Prostate gland (tissue), 2 donors: Measurements from ENCODE around the gene BRPF1. TPM values are rescaled to one million over a fixed set of nuclear protein-coding genes. Genes with fewer than 3 reads are reported as not detected.
"Not testable (repeated sequence)": the region's sequence is repeated elsewhere in the genome, so short reads cannot be mapped to it uniquely, and the experiment has no call there.

Source experiments
- DNase-seq: peaks from one replicate; pipeline ENCODE4 v3.0.0-alpha.2; 2019; ENCODE audit warnings: low spot score
- H3K27ac ChIP-seq, 2 donors: fragments of 200-600 bp; sonication (generic); 2 replicates each; pipeline ENCODE4 v1.5.1; 2017 to 2019
- H3K27me3 ChIP-seq: fragments of 200-600 bp; sonication (generic); replicated peaks from 2 replicates; pipeline ENCODE4 v1.5.1; 2019; ENCODE audit not compliant: insufficient read depth
- H3K36me3 ChIP-seq, 2 donors: fragments of 200-600 bp; sonication (generic); 1 replicate in 1 of 2; 2 replicates in 1 of 2; pipeline versions ENCODE4 v1.5.1 to v1.8.1; 2017 to 2019
- H3K4me1 ChIP-seq: fragments of 200-600 bp; sonication (generic); replicated peaks from 2 replicates; pipeline ENCODE4 v1.5.1; 2019
- H3K4me3 ChIP-seq, 2 donors: fragments of 200-600 bp; sonication (generic); 2 replicates each; pipeline ENCODE4 v1.5.1; 2017 to 2019
- H3K9me3 ChIP-seq: fragments of 200-600 bp; sonication (generic); 2 replicates; pipeline ENCODE4 v1.5.1; 2017
- POLR2A ChIP-seq: fragments of 450-650 bp; IDR thresholded peaks from one replicate; pipeline ENCODE4 v1.6.1; 2016; ENCODE audit warnings: antibody characterized with exemption, mild to moderate bottlenecking
- POLR2AphosphoS5 ChIP-seq: sonication (generic); formaldehyde crosslinking; IDR thresholded peaks from one replicate; pipeline ENCODE4 v1.6.1; 2017; ENCODE audit warnings: antibody characterized with exemption
- WGBS: methylation state at CpG from one replicate; pipeline ENCODE4 v1.1.5; 2018; 5-methylcytosine and 5-hydroxymethylcytosine counted together
- intact Hi-C: fragments of 100-400 bp; cut with DNase I; formaldehyde crosslinking; loops from one replicate; pipeline ENCODE4 v1.14.2; 2022
- total RNA-seq, 2 donors: library from RNA; depleted of rRNA; stranded (reverse); fragments of >200 nt; gene quantifications; one replicate each; pipeline ENCODE4 v1.1.0, GENCODE V29; 2016
- TF ChIP-seq, protein P1 (sequence below), 4 experiments: fragments of 200-600 bp in 2 of 4; fragments of 450-650 bp in 2 of 4; sonication (generic) in 2 of 4; IDR thresholded peaks; 1 replicate in 3 of 4; 2 replicates in 1 of 4; pipeline ENCODE4 v1.5.1; 2016 to 2019; ENCODE audit warnings: antibody characterized with exemption in 4 of 4, mild to moderate bottlenecking in 2 of 4, moderate library complexity in 2 of 4

Gene BRPF1
- total RNA-seq, 2 donors from 2014 or later, result 14.2 to 43.5 TPM

DNA sequence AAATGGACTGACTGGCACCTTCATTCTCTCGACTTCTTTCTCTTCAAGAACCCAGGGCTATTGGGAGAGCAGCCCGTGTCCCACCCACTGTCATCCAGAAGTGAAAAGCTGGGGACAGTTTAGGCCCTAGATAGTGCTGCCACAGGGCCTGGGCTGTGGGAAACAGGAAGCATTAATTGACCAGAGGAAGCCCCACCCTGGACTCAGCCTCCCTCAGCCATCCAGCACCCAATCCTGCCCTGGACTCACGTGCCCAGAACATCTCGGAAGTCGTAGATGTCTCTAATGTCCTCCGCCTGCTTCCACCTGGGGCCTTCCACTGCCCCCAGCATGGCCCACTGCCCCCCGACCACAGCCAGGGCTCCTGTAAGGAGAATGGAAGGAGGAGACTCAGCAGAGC, 35.9 kb downstream of the BRPF1 start:
- Histone ChIP-seq H3K9me3 (no peaks in the 10 kb centered on the region), H3K4me3 (no peak overlapping the region), H3K27ac (no peak overlapping the region), H3K27me3 (no peaks in the 10 kb centered on the region), H3K4me1 (peaks cover 8% of the 10 kb centered on the region), H3K36me3 (no peaks in the 10 kb centered on the region)
- DNase-seq, result no peak
- TF ChIP-seq POLR2A, result no peak
- WGBS, result 67% methylated on average over 7 of the region's 7 CpGs
- intact Hi-C loops, result no loop called here

DNA sequence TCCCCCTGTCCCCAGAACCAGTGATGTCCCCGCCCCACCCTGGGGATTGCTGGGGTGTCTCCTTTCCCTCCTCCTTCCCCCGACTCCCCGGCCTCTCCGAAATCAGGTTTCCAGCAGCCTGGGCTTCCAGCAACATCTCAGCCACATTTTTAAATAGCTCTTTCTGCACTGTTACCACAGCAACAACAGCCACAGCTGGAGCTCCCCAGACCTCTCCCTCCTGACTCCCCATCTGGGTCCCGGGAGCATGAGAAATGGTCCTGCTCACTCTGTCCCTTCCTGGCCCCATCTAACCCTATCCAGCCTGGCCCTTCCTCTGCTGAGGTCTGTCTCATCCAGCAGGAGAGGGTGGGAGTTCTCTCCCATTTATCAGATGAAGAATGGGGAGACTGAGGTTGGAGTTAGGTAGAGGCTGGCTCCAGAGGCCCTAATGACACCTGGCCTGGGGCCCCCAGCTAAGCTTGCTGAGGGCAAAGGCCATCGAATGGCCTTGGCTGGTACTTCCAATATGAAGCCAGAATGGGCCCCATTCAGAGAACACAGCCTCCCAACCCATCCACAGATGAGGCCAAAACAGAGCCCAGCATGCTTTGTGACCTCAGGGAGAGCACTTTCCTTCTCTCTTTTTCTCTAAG, 36.7 kb downstream of the BRPF1 start:
- 58% methylated on average over 6 of the region's 6 CpGs for WGBS
- Histone ChIP-seq H3K27me3 (no peaks in the 10 kb centered on the region), H3K4me3 (peak overlapping the region in 1 of 2 donors; percentile 75), H3K4me1 (peaks cover 8% of the 10 kb centered on the region), H3K27ac (peak overlapping the region; percentile 91 to 96), H3K9me3 (no peaks in the 10 kb centered on the region), H3K36me3 (no peaks in the 10 kb centered on the region)
- TF ChIP-seq, protein P1, sequence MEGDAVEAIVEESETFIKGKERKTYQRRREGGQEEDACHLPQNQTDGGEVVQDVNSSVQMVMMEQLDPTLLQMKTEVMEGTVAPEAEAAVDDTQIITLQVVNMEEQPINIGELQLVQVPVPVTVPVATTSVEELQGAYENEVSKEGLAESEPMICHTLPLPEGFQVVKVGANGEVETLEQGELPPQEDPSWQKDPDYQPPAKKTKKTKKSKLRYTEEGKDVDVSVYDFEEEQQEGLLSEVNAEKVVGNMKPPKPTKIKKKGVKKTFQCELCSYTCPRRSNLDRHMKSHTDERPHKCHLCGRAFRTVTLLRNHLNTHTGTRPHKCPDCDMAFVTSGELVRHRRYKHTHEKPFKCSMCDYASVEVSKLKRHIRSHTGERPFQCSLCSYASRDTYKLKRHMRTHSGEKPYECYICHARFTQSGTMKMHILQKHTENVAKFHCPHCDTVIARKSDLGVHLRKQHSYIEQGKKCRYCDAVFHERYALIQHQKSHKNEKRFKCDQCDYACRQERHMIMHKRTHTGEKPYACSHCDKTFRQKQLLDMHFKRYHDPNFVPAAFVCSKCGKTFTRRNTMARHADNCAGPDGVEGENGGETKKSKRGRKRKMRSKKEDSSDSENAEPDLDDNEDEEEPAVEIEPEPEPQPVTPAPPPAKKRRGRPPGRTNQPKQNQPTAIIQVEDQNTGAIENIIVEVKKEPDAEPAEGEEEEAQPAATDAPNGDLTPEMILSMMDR (IDR thresholded peaks at IDR 0.05), result no peak
- TF ChIP-seq POLR2A (no peak), POLR2AphosphoS5 (no peak)
- intact Hi-C loops, result no loop called here
- DNase-seq, result no peak

DNA sequence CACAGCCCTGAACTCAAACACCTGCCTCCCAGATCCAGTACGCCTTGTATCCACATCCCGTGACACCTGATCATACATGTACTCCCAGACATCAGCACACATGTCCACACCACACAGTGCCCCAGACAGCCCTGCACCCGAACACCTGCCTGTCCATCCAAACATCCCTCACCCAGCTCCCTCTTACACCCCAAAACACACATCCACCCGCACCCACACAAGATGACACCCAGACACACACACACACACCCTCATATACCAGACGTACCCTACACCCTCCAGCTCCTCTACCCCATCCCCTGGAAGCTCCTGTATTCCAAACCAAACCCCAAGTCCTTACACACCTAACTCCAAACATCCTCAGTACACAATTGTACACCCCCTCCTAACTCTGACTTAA, 37.5 kb downstream of the BRPF1 start:
- 43% methylated on average over 5 of the region's 5 CpGs for WGBS
- H3K4me3 ChIP-seq, result peak overlapping the region; percentile 68 to 75

GRCh38 chr3:9769426-9770275, 38.1 kb downstream of the BRPF1 start, which contains the start of gene CAMK1:
Gene CAMK1 (minus strand): TSS chr3:9769947. CDS start chr3:9767749, 2,198 bp downstream.
- peaks cover 8% of the 10 kb centered on the region for H3K4me1 ChIP-seq
- WGBS, result 6% methylated on average over 24 of the region's 49 CpGs
- H3K36me3 ChIP-seq, result no peaks in the 10 kb centered on the region
- H3K9me3 ChIP-seq, result no peaks in the 10 kb centered on the region
- peak within 1 kb of the TSS; percentile 91 to 96 for H3K27ac ChIP-seq
- TF ChIP-seq POLR2A (peak; percentile 87), POLR2AphosphoS5 (peak; percentile 70)
- TF ChIP-seq, protein P1 (IDR thresholded peaks at IDR 0.05), result peak in 1 of 4 experiments; percentile 22
- intact Hi-C loops, result no loop called here
- H3K27me3 ChIP-seq, result no peaks in the 10 kb centered on the region
- H3K4me3 ChIP-seq, result peak within 1 kb of the TSS; percentile 68 to 75
- DNase-seq, result peak; percentile 82

More for the DNA sequence above, 37.5 kb downstream of the BRPF1 start:
- H3K27me3 ChIP-seq, result no peaks in the 10 kb centered on the region
- H3K4me1 ChIP-seq, result peaks cover 8% of the 10 kb centered on the region
- peak overlapping the region; percentile 91 to 96 for H3K27ac ChIP-seq
- intact Hi-C loops, result no loop called here
- DNase-seq, result no peak
- no peaks in the 10 kb centered on the region for H3K36me3 ChIP-seq
- TF ChIP-seq, protein P1 (IDR thresholded peaks at IDR 0.05), result no peak
- TF ChIP-seq POLR2AphosphoS5 (no peak), POLR2A (no peak)
- H3K9me3 ChIP-seq, result no peaks in the 10 kb centered on the region

DNA sequence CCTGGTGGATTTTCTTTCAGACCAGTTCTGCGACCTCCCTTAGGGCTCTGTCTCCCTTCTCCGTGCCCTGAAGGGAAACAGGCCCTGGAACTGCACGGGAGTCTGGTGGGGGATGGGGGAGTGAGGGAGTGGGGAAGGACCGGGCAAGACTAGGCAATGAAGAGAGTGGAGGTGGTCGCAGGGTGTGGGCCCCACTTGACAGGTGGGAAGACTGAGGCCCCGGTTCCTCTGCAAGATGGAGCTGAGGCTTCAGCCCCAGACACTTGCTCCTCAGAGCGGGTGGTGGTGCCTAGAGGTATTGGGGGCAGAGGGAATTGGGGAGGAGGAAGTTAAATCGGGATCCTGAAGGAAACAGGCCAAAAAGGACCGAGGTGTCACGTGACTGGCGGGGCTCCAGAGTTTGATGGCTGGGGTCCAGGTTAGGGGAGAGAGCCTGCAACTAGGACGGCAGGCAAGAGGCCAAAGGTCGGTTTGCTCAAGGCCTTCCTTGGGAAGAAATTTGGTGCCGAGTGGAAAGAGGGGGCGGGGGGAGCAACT, 38.8 kb downstream of the BRPF1 start:
- Histone ChIP-seq H3K4me1 (peaks cover 8% of the 10 kb centered on the region), H3K36me3 (no peaks in the 10 kb centered on the region), H3K27ac (peak overlapping the region; percentile 91 to 96), H3K27me3 (no peaks in the 10 kb centered on the region), H3K9me3 (no peaks in the 10 kb centered on the region), H3K4me3 (peak overlapping the region; percentile 68 to 75)
- 9% methylated on average over 14 of the region's 15 CpGs for WGBS
- peak; percentile 71 for DNase-seq
- intact Hi-C loops, result no loop called here
- TF ChIP-seq POLR2AphosphoS5, result peak; percentile 43
- TF ChIP-seq, protein P1 (IDR thresholded peaks at IDR 0.05), result no peak

GRCh38 chr3:9771007-9771406, 39.5 kb downstream of the BRPF1 start:
- DNase-seq, H3K36me3 ChIP-seq, H3K4me3 ChIP-seq, H3K4me1 ChIP-seq, H3K9me3 ChIP-seq, H3K27me3 ChIP-seq, intact Hi-C loops: not testable (repeated sequence)
- H3K27ac ChIP-seq, result peak overlapping the region; percentile 91 to 96
- whole genome bisulfite sequencing, result 94% methylated on average over 2 of the region's 2 CpGs
